Right lobe of liver (tissue), 4 donors: Measurements from ENCODE around the gene NEK9.

Source experiments
- CTCF ChIP-seq, 4 donors: fragments of 200-600 bp in 3 of 4; fragments of 450-650 bp in 1 of 4; IDR thresholded peaks; one replicate each; pipeline versions ENCODE4 v1.5.1 to v1.8.0; 2016 to 2022; ENCODE audit warnings: antibody characterized with exemption in 4 of 4, mild to moderate bottlenecking in 2 of 4
- POLR2A ChIP-seq: fragments of 450-650 bp; IDR thresholded peaks from one replicate; pipeline ENCODE4 v1.6.1; 2017; ENCODE audit warnings: antibody characterized with exemption, mild to moderate bottlenecking
- donor health status: DM: no; HTN: no; CAD: no.
- donor health status: DM: no; HTN: no; CAD: no.
- donor health status: DM: no; HTN: yes; CAD: no.

- no peak for TF ChIP-seq CTCF (IDR thresholded peaks at IDR 0.05)
- no peak for TF ChIP-seq POLR2A
Measured at GRCh38 chr14:75165586-75166391, 38.9 kb upstream of the NEK9 start.
